Panc1 (cell line): ENCODE data around the gene ADGRV1. TPM values are rescaled to one million over a fixed set of nuclear protein-coding genes. Genes with fewer than 3 reads are reported as not detected.

Experiments used
- ATAC-seq: fragments of 200-7000 bp; cut with Tn5 transposase; 2 replicates; pipeline ENCODE4 v1.9.1; 2020; ENCODE audit warnings: mild to moderate bottlenecking, moderate library complexity
- BruUV-seq: library from RNA; stranded (reverse); fragments of 400-500 nt; replicated peaks from 2 replicates; lab custom pipeline; 2021; lab: Mats Ljungman, UMichigan
- CTCF ChIA-PET: fragments of 300-600 bp; sonication (Branson Sonifier 250); formaldehyde crosslinking; loops from one replicate; lab custom pipeline; 2022; ENCODE audit warnings: antibody characterized with exemption; lab: Charles Lee
- POLR2A ChIA-PET: fragments of 300-600 bp; sonication (Branson Sonifier 250); formaldehyde crosslinking; loops from one replicate; lab custom pipeline; 2022; ENCODE audit warnings: antibody characterized with exemption; lab: Charles Lee
- DNase-seq: peaks from one replicate; pipeline ENCODE4 v3.0.0-alpha.2; 2010; ENCODE audit warnings: low read depth, low spot score
- H3K27ac ChIP-seq: 2 replicates; pipeline ENCODE4 v1.5.1; 2011; ENCODE audit warnings: mild to moderate bottlenecking, low read length, inconsistent platforms
- H3K27me3 ChIP-seq: fragments of 200-500 bp; sonication (Bioruptor generic); 2 replicates; pipeline ENCODE4 v1.6.0; 2014; ENCODE audit warnings: low read length, inconsistent platforms; ENCODE audit not compliant: control insufficient read depth, insufficient read depth
- H3K36me3 ChIP-seq: fragments of 200-500 bp; sonication (Bioruptor generic); 2 replicates; pipeline ENCODE4 v1.5.1; 2014; ENCODE audit warnings: inconsistent platforms, mild to moderate bottlenecking, low read length, moderate library complexity; ENCODE audit not compliant: control insufficient read depth, insufficient read depth
- H3K4me1 ChIP-seq: 2 replicates; pipeline ENCODE4 v1.5.1; 2011; ENCODE audit warnings: inconsistent platforms, mild to moderate bottlenecking, low read length, moderate library complexity; ENCODE audit not compliant: control insufficient read depth, insufficient read depth
- H3K4me3 ChIP-seq, 2 experiments: 2 replicates each; pipeline ENCODE4 v1.5.1; 2011 to 2012; ENCODE audit warnings: low read depth in 2 of 2, low read length in 2 of 2, mild to moderate bottlenecking in 2 of 2, inconsistent platforms in 1 of 2, moderate library complexity in 1 of 2
- H3K9me3 ChIP-seq: fragments of 200-500 bp; sonication (Bioruptor generic); 2 replicates; pipeline ENCODE4 v1.5.1; 2014; ENCODE audit warnings: low read depth, mild to moderate bottlenecking, inconsistent platforms, low read length, moderate library complexity; ENCODE audit not compliant: control insufficient read depth, insufficient read depth
- POLR2AphosphoS5 ChIP-seq: IDR thresholded peaks from 2 replicates; pipeline ENCODE4 v1.6.1; 2012; ENCODE audit warnings: mild to moderate bottlenecking, low read depth, low read length, moderate library complexity
- SIN3A ChIP-seq: IDR thresholded peaks from 2 replicates; pipeline ENCODE4 v1.6.1; 2012; ENCODE audit warnings: low read depth, mild to moderate bottlenecking, low read length, moderate library complexity, borderline replicate concordance; ENCODE audit not compliant: insufficient read depth
- TCF7L2 ChIP-seq: IDR thresholded peaks from 2 replicates; pipeline ENCODE4 v1.6.1; 2011; ENCODE audit warnings: mild to moderate bottlenecking, low read depth, low read length, inconsistent platforms
- in situ Hi-C: cut with HindIII; loops from 2 replicates; pipeline ENCODE4 v1.10.0; 2016; ENCODE audit warnings: low sequenced_read_pairs, low pct_unique_long_range_greater_than_20kb
- intact Hi-C: fragments of 100-400 bp; cut with micrococcal nuclease; formaldehyde crosslinking; loops from one replicate; pipeline ENCODE4 v1.10.0; 2022; ENCODE audit not compliant: unreplicated experiment
- total RNA-seq: library from RNA; stranded (reverse); gene quantifications from one replicate; pipeline ENCODE4 v1.2.1, GENCODE V29; 2021; ENCODE audit not compliant: unreplicated experiment
- TF ChIP-seq, protein P1 (sequence below): fragments of 450-650 bp; IDR thresholded peaks from 2 replicates; pipeline ENCODE4 v1.5.1; 2017; ENCODE audit warnings: mild to moderate bottlenecking
- TF ChIP-seq, protein P2 (sequence below), 2 experiments: IDR thresholded peaks; 2 replicates each; pipeline ENCODE4 v1.6.1; 2011 to 2012; ENCODE audit warnings: low read depth in 2 of 2, control low read depth in 1 of 2, low read length in 1 of 2, mild to moderate bottlenecking in 1 of 2, moderate library complexity in 1 of 2; ENCODE audit not compliant: insufficient read depth in 1 of 2

Gene ADGRV1
- total RNA-seq, 1 experiment from 2014 or later, result 0.49 TPM

DNA sequence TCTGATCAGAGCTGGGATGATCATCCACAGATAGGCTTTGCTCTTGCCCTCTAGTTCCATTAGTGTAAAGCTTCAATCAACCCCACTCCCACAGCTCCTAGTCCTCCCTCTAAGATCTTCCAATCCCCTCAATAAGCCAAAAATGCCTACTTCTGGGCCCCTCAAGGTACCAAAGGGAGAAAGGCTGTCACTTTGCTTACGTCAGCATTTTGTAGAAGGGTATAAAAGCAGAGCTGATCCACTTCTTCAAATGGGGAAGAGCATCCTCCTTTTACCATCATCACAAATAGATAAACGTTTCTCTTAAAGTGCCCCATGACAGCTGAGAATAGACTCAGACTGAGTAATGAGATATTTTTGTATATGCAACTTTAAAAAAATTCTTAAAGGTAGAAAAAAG is 13.1 kb upstream of the ADGRV1 start:
- intact Hi-C loops, result no loop called here
- no TSS peak for BruUV-seq

DNA sequence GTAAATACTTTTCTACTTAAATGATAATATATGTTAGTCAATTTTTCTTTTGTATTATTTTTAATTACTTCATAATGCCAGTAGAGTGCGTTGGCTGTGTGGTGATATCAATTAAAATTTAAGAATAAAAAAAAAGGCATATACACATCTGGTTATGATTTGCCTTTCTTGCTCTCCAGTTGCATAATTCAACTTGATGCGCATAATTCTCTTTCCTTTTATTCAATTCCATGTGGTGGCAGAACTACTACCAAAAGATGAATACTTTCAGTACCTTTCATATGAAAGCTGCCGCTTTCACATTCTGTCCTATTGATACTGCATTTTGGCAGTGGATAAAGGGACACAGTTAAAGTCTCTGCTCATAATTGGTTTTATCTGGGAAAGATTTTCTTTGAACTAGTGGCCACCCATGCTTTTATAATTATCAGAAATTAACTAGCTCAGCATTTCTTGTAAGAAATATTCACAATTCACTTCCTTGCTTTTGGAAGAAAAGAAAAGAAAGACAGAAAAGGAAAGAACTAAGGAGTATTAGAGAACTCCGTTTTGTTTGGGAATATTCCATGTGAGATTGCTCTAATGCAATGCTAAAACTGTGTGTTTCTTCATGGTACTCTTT is 12.3 kb upstream of the ADGRV1 start:
- no peak overlapping the region for H3K4me3 ChIP-seq
- no peaks in the 10 kb centered on the region for H3K36me3 ChIP-seq
- H3K27me3 ChIP-seq, result peaks cover 31% of the 10 kb centered on the region
- TF ChIP-seq, protein P1, sequence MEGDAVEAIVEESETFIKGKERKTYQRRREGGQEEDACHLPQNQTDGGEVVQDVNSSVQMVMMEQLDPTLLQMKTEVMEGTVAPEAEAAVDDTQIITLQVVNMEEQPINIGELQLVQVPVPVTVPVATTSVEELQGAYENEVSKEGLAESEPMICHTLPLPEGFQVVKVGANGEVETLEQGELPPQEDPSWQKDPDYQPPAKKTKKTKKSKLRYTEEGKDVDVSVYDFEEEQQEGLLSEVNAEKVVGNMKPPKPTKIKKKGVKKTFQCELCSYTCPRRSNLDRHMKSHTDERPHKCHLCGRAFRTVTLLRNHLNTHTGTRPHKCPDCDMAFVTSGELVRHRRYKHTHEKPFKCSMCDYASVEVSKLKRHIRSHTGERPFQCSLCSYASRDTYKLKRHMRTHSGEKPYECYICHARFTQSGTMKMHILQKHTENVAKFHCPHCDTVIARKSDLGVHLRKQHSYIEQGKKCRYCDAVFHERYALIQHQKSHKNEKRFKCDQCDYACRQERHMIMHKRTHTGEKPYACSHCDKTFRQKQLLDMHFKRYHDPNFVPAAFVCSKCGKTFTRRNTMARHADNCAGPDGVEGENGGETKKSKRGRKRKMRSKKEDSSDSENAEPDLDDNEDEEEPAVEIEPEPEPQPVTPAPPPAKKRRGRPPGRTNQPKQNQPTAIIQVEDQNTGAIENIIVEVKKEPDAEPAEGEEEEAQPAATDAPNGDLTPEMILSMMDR, result no peak
- no peak for TF ChIP-seq SIN3A
- no peak for TF ChIP-seq TCF7L2
- TF ChIP-seq, protein P2, sequence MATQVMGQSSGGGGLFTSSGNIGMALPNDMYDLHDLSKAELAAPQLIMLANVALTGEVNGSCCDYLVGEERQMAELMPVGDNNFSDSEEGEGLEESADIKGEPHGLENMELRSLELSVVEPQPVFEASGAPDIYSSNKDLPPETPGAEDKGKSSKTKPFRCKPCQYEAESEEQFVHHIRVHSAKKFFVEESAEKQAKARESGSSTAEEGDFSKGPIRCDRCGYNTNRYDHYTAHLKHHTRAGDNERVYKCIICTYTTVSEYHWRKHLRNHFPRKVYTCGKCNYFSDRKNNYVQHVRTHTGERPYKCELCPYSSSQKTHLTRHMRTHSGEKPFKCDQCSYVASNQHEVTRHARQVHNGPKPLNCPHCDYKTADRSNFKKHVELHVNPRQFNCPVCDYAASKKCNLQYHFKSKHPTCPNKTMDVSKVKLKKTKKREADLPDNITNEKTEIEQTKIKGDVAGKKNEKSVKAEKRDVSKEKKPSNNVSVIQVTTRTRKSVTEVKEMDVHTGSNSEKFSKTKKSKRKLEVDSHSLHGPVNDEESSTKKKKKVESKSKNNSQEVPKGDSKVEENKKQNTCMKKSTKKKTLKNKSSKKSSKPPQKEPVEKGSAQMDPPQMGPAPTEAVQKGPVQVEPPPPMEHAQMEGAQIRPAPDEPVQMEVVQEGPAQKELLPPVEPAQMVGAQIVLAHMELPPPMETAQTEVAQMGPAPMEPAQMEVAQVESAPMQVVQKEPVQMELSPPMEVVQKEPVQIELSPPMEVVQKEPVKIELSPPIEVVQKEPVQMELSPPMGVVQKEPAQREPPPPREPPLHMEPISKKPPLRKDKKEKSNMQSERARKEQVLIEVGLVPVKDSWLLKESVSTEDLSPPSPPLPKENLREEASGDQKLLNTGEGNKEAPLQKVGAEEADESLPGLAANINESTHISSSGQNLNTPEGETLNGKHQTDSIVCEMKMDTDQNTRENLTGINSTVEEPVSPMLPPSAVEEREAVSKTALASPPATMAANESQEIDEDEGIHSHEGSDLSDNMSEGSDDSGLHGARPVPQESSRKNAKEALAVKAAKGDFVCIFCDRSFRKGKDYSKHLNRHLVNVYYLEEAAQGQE (IDR thresholded peaks at IDR 0.05; ENCODE audit: insufficient read depth in 1 of 2, low read depth in 2 of 2, low read length in 1 of 2), result no peak
- in situ Hi-C loops (no loop called here), intact Hi-C loops (no loop called here)
- no TSS peak for BruUV-seq
- no peaks in the 10 kb centered on the region for H3K4me1 ChIP-seq
- ChIA-PET CTCF (no interaction called here), POLR2A (no interaction called here)
- no peaks in the 10 kb centered on the region for H3K9me3 ChIP-seq
- no peak overlapping the region for H3K27ac ChIP-seq
- DNase-seq (no peak), ATAC-seq (no peak)

More for the DNA sequence above, 13.1 kb upstream of the ADGRV1 start:
- no peak overlapping the region for H3K4me3 ChIP-seq
- H3K27me3 ChIP-seq, result peaks cover 31% of the 10 kb centered on the region
- CTCF ChIA-PET, result no interaction called here
- DNase-seq, result no peak
- H3K36me3 ChIP-seq, result no peaks in the 10 kb centered on the region
- in situ Hi-C loops, result no loop called here
- H3K9me3 ChIP-seq, result no peaks in the 10 kb centered on the region
- H3K27ac ChIP-seq, result no peak overlapping the region
- H3K4me1 ChIP-seq, result no peaks in the 10 kb centered on the region
- no peak for ATAC-seq
- TF ChIP-seq TCF7L2, result no peak
- TF ChIP-seq, protein P1, result no peak
- TF ChIP-seq POLR2AphosphoS5, result no peak
- no peak for TF ChIP-seq SIN3A
- TF ChIP-seq, protein P2 (IDR thresholded peaks at IDR 0.05; ENCODE audit: insufficient read depth in 1 of 2, low read depth in 2 of 2, low read length in 1 of 2), result no peak
- POLR2A ChIA-PET, result no interaction called here
